SK-N-SH (cell line): Measurements from ENCODE around the gene LENG9. TPM values are rescaled to one million over a fixed set of nuclear protein-coding genes. Genes with fewer than 3 reads are reported as not detected.

ENCODE experiments used
- CTCF ChIA-PET: fragments of 300-600, 350-600 bp; formaldehyde crosslinking; extraction: SDS; loops from one replicate; lab custom pipeline; 2021; lab: Yijun Ruan, JAX
- POLR2A ChIA-PET: fragments of 350-600 bp; sonication (Branson Sonifier 250); formaldehyde crosslinking; extraction: SDS; loops from one replicate; lab custom pipeline; 2020; ENCODE audit warnings: antibody characterized with exemption, inconsistent platforms; lab: Yijun Ruan, JAX
- DNase-seq: peaks from one replicate; pipeline ENCODE4 v3.0.0; 2012
- H2AFZ ChIP-seq: fragments of 200-600 bp; sonication (generic); 2 replicates; pipeline ENCODE4 v1.8.1; 2016; ENCODE audit warnings: antibody characterized with exemption, mild to moderate bottlenecking, low read depth
- H3F3A ChIP-seq: fragments of 200-600 bp; sonication (generic); replicated peaks from 2 replicates; pipeline ENCODE3; 2016; ENCODE audit warnings: antibody characterized with exemption, mild to moderate bottlenecking; ENCODE audit not compliant: insufficient read depth
- H3K27ac ChIP-seq, 2 experiments: fragments of 200-500 bp in 1 of 2; fragments of 200-600 bp in 1 of 2; sonication (Bioruptor generic) in 1 of 2; sonication (generic), shearing (Covaris generic) in 1 of 2; 2 replicates each; pipeline versions ENCODE4 v1.5.1 to v1.6.1; 2014 to 2016; ENCODE audit warnings: low read depth in 2 of 2, inconsistent platforms in 1 of 2, low read length in 1 of 2, mild to moderate bottlenecking in 1 of 2, mixed read lengths in 1 of 2
- H3K27me3 ChIP-seq: fragments of 200-600 bp; sonication (generic), shearing (Covaris generic); 2 replicates; pipeline ENCODE4 v1.6.1; 2016; ENCODE audit warnings: mixed run types; ENCODE audit not compliant: insufficient read depth
- H3K36me3 ChIP-seq, 2 experiments: fragments of 200-500 bp in 1 of 2; fragments of 200-600 bp in 1 of 2; sonication (Bioruptor generic) in 1 of 2; sonication (generic) in 1 of 2; replicated peaks in 1 of 2; 2 replicates each; pipeline versions ENCODE3 to v1.5.1; 2014 to 2016; ENCODE audit warnings: low read length in 1 of 2, mild to moderate bottlenecking in 1 of 2; ENCODE audit not compliant: insufficient read depth in 2 of 2, control insufficient read depth in 1 of 2
- H3K4me1 ChIP-seq, 2 experiments: fragments of 200-500 bp in 1 of 2; fragments of 200-600 bp in 1 of 2; sonication (Bioruptor generic) in 1 of 2; sonication (generic), shearing (Covaris generic) in 1 of 2; 2 replicates each; pipeline versions ENCODE4 v1.5.1 to v1.6.1; 2014 to 2016; ENCODE audit warnings: low read depth in 1 of 2, low read length in 1 of 2, mixed run types in 1 of 2; ENCODE audit not compliant: insufficient read depth in 2 of 2, control insufficient read depth in 1 of 2
- H3K4me2 ChIP-seq: fragments of 200-600 bp; sonication (generic), shearing (Covaris generic); 2 replicates; pipeline ENCODE4 v1.6.1; 2017; ENCODE audit warnings: mixed run types
- H3K4me3 ChIP-seq, 2 experiments: fragments of 200-500 bp in 1 of 2; fragments of 200-600 bp in 1 of 2; sonication (Bioruptor generic) in 1 of 2; sonication (generic), shearing (Covaris generic) in 1 of 2; 2 replicates each; pipeline versions ENCODE4 v1.5.1 to v1.8.1; 2014 to 2016; ENCODE audit warnings: low read depth in 2 of 2, inconsistent platforms in 1 of 2, low read length in 1 of 2, mild to moderate bottlenecking in 1 of 2, mixed read lengths in 1 of 2, moderate library complexity in 1 of 2
- H3K79me2 ChIP-seq: fragments of 200-600 bp; sonication (generic); 2 replicates; pipeline ENCODE4 v1.8.1; 2017; ENCODE audit warnings: mild to moderate bottlenecking; ENCODE audit not compliant: insufficient read depth
- H3K9ac ChIP-seq: fragments of 200-600 bp; sonication (generic); 2 replicates; pipeline ENCODE4 v1.6.1; 2017; ENCODE audit warnings: mixed run types
- H3K9me2 ChIP-seq: fragments of 200-600 bp; sonication (generic); 2 replicates; pipeline ENCODE4 v1.6.1; 2017; ENCODE audit warnings: mixed run types
- H3K9me3 ChIP-seq: fragments of 200-600 bp; sonication (generic); 2 replicates; pipeline ENCODE4 v1.6.1; 2017; ENCODE audit warnings: mixed run types, mild to moderate bottlenecking, moderate library complexity
- H4K20me1 ChIP-seq: fragments of 200-600 bp; sonication (generic); 2 replicates; pipeline ENCODE4 v1.6.1; 2017; ENCODE audit warnings: mild to moderate bottlenecking, mixed run types; ENCODE audit not compliant: insufficient read depth
- CHD2 ChIP-seq: fragments of 150-350 bp; IDR thresholded peaks from 2 replicates; pipeline ENCODE4 v1.6.1; 2018; ENCODE audit warnings: low read length; ENCODE audit not compliant: partially characterized antibody
- ELF1 ChIP-seq: IDR thresholded peaks from 2 replicates; pipeline ENCODE4 v1.4.0; 2012
- EZH2phosphoT487 ChIP-seq: fragments of 200-600 bp; sonication (generic); IDR thresholded peaks from 2 replicates; pipeline ENCODE4 v1.6.1; 2017; ENCODE audit warnings: low read depth, mixed run types, mild to moderate bottlenecking, antibody characterized with exemption, moderate library complexity, borderline replicate concordance
- FOXM1 ChIP-seq: IDR thresholded peaks from 2 replicates; pipeline ENCODE4 v1.4.0; 2012; ENCODE audit warnings: low read depth, mild to moderate bottlenecking
- GABPA ChIP-seq: IDR thresholded peaks from 2 replicates; pipeline ENCODE4 v1.4.0; 2012; ENCODE audit warnings: low read depth, mild to moderate bottlenecking
- GATA2 ChIP-seq: sonication (generic); formaldehyde crosslinking; IDR thresholded peaks from 2 replicates; pipeline ENCODE4 v1.5.0; 2020; ENCODE audit warnings: mild to moderate bottlenecking, missing genetic modification reagents
- JUND ChIP-seq: IDR thresholded peaks from 2 replicates; pipeline ENCODE4 v1.4.0; 2012
- MEF2A ChIP-seq: IDR thresholded peaks from 2 replicates; pipeline ENCODE4 v1.4.0; 2012; ENCODE audit warnings: low read depth, borderline replicate concordance
- NFIC ChIP-seq: IDR thresholded peaks from 2 replicates; pipeline ENCODE4 v1.4.0; 2012; ENCODE audit warnings: borderline replicate concordance
- RCOR1 ChIP-seq: fragments of 150-350 bp; IDR thresholded peaks from 2 replicates; pipeline ENCODE4 v1.6.1; 2017; ENCODE audit warnings: antibody characterized with exemption, low read length
- RFX5 ChIP-seq: IDR thresholded peaks from 2 replicates; pipeline ENCODE4 v1.6.1; 2012; ENCODE audit warnings: mild to moderate bottlenecking, improper control_type of control experiment, low read length
- SIN3A ChIP-seq: IDR thresholded peaks from 2 replicates; pipeline ENCODE4 v1.6.1; 2012; ENCODE audit warnings: low read depth, mild to moderate bottlenecking, low read length, moderate library complexity, borderline replicate concordance
- TAF1 ChIP-seq: IDR thresholded peaks from 2 replicates; pipeline ENCODE4 v1.6.1; 2012; ENCODE audit warnings: low read depth, mild to moderate bottlenecking, low read length, moderate library complexity, borderline replicate concordance
- TEAD4 ChIP-seq: IDR thresholded peaks from 2 replicates; pipeline ENCODE4 v1.4.0; 2012; ENCODE audit warnings: mild to moderate bottlenecking, borderline replicate concordance; ENCODE audit not compliant: insufficient read depth
- whole genome bisulfite sequencing: methylation state at CpG from one replicate; pipeline ENCODE4 v1.1.6; 2017; ENCODE audit warnings: low lambda C conversion rate; 5-methylcytosine and 5-hydroxymethylcytosine counted together
- polyA plus RNA-seq, 3 experiments: library from polyadenylated mRNA; depleted of rRNA; stranded (reverse); fragments of >200 nt; gene quantifications; 2 replicates each; pipeline ENCODE4 v1.2.3, GENCODE V29; 2012
- TF ChIP-seq, protein P1 (sequence below): IDR thresholded peaks from 2 replicates; pipeline ENCODE4 v1.4.0; 2012; ENCODE audit warnings: low read depth, borderline replicate concordance
- TF ChIP-seq, protein P2 (sequence below): IDR thresholded peaks from 2 replicates; pipeline ENCODE4 v1.4.0; 2012; ENCODE audit warnings: low read depth, borderline replicate concordance
- TF ChIP-seq, protein P3 (sequence below): fragments of 150-350 bp; IDR thresholded peaks from 2 replicates; pipeline ENCODE4 v1.6.1; 2017; ENCODE audit warnings: antibody characterized with exemption, low read length, low read depth, borderline replicate concordance

Gene LENG9
- polyA plus RNA-seq, 1 of the 3 experiments (the other 2 are of a cell fraction): 0.20 TPM

DNA sequence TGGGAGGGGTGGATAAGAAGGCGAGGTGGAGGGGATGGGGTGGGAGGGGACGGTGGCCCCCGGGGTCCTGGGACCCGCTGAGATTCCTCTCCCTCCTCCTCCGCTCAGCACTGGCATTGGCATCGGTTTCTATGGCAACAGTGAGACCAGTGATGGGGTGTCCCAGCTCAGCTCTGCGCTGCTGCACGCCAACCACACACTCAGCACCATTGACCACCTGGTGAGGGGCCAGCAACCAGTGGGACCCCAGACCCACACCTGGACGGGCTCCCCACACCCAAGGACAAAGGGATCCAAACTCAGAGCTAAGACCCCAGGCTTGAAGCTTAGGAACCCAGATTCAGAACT, 42.4 kb downstream of the LENG9 start:
- Histone ChIP-seq H3K4me3 (no peak overlapping the region), H3F3A (peaks cover 5% of the 10 kb centered on the region), H2AFZ (no peak overlapping the region), H3K36me3 (no peaks in the 10 kb centered on the region), H3K79me2 (no peaks in the 10 kb centered on the region), H3K27me3 (peaks cover 91% of the 10 kb centered on the region), H3K9me2 (no peaks in the 10 kb centered on the region), H4K20me1 (no peaks in the 10 kb centered on the region), H3K4me2 (no peak overlapping the region), H3K4me1 (no peaks in the 10 kb centered on the region), H3K27ac (no peak overlapping the region), H3K9ac (no peak overlapping the region), H3K9me3 (no peaks in the 10 kb centered on the region)
- CTCF ChIA-PET: interaction anchor here (1.2 to 4.0 kb wide), 2 partner anchors 10 to 30 kb away, joined by 5 to 19 read pairs; no protein-coding TSS in a partner anchor
- DNase-seq: no peak
- 6% methylated on average over 9 of the region's 9 CpGs for WGBS
- TF ChIP-seq TAF1: no peak
- no peak for TF ChIP-seq ELF1
- no peak for TF ChIP-seq SIN3A
- TF ChIP-seq TEAD4: no peak
- no peak for TF ChIP-seq CHD2
- no peak for TF ChIP-seq FOXM1
- TF ChIP-seq, protein P1, sequence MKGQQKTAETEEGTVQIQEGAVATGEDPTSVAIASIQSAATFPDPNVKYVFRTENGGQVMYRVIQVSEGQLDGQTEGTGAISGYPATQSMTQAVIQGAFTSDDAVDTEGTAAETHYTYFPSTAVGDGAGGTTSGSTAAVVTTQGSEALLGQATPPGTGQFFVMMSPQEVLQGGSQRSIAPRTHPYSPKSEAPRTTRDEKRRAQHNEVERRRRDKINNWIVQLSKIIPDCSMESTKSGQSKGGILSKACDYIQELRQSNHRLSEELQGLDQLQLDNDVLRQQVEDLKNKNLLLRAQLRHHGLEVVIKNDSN: no peak
- no peak for TF ChIP-seq RCOR1
- no peak for TF ChIP-seq NFIC
- no peak for TF ChIP-seq GABPA
- no peak for TF ChIP-seq EZH2phosphoT487
- TF ChIP-seq MEF2A: no peak
- TF ChIP-seq JUND: no peak
- TF ChIP-seq GATA2: no peak
- TF ChIP-seq, protein P2, sequence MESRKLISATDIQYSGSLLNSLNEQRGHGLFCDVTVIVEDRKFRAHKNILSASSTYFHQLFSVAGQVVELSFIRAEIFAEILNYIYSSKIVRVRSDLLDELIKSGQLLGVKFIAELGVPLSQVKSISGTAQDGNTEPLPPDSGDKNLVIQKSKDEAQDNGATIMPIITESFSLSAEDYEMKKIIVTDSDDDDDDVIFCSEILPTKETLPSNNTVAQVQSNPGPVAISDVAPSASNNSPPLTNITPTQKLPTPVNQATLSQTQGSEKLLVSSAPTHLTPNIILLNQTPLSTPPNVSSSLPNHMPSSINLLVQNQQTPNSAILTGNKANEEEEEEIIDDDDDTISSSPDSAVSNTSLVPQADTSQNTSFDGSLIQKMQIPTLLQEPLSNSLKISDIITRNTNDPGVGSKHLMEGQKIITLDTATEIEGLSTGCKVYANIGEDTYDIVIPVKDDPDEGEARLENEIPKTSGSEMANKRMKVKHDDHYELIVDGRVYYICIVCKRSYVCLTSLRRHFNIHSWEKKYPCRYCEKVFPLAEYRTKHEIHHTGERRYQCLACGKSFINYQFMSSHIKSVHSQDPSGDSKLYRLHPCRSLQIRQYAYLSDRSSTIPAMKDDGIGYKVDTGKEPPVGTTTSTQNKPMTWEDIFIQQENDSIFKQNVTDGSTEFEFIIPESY: no peak
- TF ChIP-seq, protein P3, sequence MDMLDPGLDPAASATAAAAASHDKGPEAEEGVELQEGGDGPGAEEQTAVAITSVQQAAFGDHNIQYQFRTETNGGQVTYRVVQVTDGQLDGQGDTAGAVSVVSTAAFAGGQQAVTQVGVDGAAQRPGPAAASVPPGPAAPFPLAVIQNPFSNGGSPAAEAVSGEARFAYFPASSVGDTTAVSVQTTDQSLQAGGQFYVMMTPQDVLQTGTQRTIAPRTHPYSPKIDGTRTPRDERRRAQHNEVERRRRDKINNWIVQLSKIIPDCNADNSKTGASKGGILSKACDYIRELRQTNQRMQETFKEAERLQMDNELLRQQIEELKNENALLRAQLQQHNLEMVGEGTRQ: no peak
- no peak for TF ChIP-seq RFX5
- POLR2A ChIA-PET: interaction anchor here (1.3 kb wide), 1 partner anchor 33 kb away, joined by 4 read pairs; no protein-coding TSS in a partner anchor
